NCI-H69 (cell line): ENCODE measurements around the gene FAM3C.
"Not testable (repeated sequence)": the region's sequence is repeated elsewhere in the genome, so short reads cannot be mapped to it uniquely, and the experiment has no call there.

Source experiments
- DNase-seq: peaks from one replicate; lab custom pipeline; 2025; lab: John Stamatoyannopoulos, UW

The FAM3C gene

GRCh38 chr7:121330053-121330833 lies 65.9 kb downstream of the FAM3C start:
- peak; percentile 90 for DNase-seq

- DNase-seq, result peak; percentile 87
Observed at GRCh38 chr7:121329191-121330052, 66.7 kb downstream of the FAM3C start.

GRCh38 chr7:121328508-121329190 lies 67.5 kb downstream of the FAM3C start, which contains the start of gene WNT16:
Gene WNT16, plus strand, starts transcription at chr7:121329000. Its CDS starts 293 bp downstream, at chr7:121329293.
- peak; percentile 69 for DNase-seq

- DNase-seq, result no peak
Observed at GRCh38 chr7:121327671-121328070, 68.4 kb downstream of the FAM3C start.

GRCh38 chr7:121323515-121324302 lies 72.4 kb downstream of the FAM3C start:
- peak; percentile 55 for DNase-seq

GRCh38 chr7:121322460-121322859 lies 73.6 kb downstream of the FAM3C start:
- peak; percentile 96 for DNase-seq

GRCh38 chr7:121315170-121315569 lies 80.9 kb downstream of the FAM3C start:
- not testable (repeated sequence) for DNase-seq

GRCh38 chr7:121313793-121314676 lies 82.1 kb downstream of the FAM3C start:
- peak; percentile 100 for DNase-seq

GRCh38 chr7:121313220-121313792 lies 82.8 kb downstream of the FAM3C start:
- no peak for DNase-seq

GRCh38 chr7:121307021-121307574 lies 89.0 kb downstream of the FAM3C start:
- DNase-seq, result peak; percentile 35

- peak; percentile 32 for DNase-seq
Observed at GRCh38 chr7:121306565-121306964, 89.5 kb downstream of the FAM3C start.

GRCh38 chr7:121305109-121305508 lies 91.0 kb downstream of the FAM3C start:
- DNase-seq, result no peak

- no peak for DNase-seq
Observed at GRCh38 chr7:121304102-121304658, 91.9 kb downstream of the FAM3C start.

GRCh38 chr7:121303422-121304101 lies 92.5 kb downstream of the FAM3C start:
- peak; percentile 48 for DNase-seq

- peak; percentile 48 for DNase-seq
Observed at GRCh38 chr7:121302214-121302745, 93.8 kb downstream of the FAM3C start.

GRCh38 chr7:121301446-121302213 lies 94.5 kb downstream of the FAM3C start:
- DNase-seq, result peak; percentile 50

GRCh38 chr7:121300685-121301420 lies 95.3 kb downstream of the FAM3C start:
- peak; percentile 52 for DNase-seq
